Smooth muscle cell (in vitro differentiated cells): ENCODE data around the gene CMBL. TPM values are rescaled to one million over a fixed set of nuclear protein-coding genes. Genes with fewer than 3 reads are reported as not detected.
"Not testable (repeated sequence)": the region's sequence is repeated elsewhere in the genome, so short reads cannot be mapped to it uniquely, and the experiment has no call there.

ENCODE experiments used
- DNase-seq: peaks from one replicate; lab custom pipeline; 2025; ENCODE audit not compliant: unreplicated experiment; lab: John Stamatoyannopoulos, UW
- H2AFZ ChIP-seq: fragments of 200-600 bp; sonication (generic); 2 replicates; pipeline ENCODE4 v1.6.0; 2016; ENCODE audit warnings: antibody characterized with exemption, low read depth, mild to moderate bottlenecking
- H3F3A ChIP-seq: fragments of 200-600 bp; sonication (generic); 2 replicates; pipeline ENCODE4 v1.6.0; 2017; ENCODE audit warnings: antibody characterized with exemption, low read depth
- H3K27ac ChIP-seq: fragments of 200-600 bp; sonication (generic); 2 replicates; pipeline ENCODE4 v1.5.1; 2016; ENCODE audit warnings: low read depth, mild to moderate bottlenecking
- H3K27me3 ChIP-seq: fragments of 200-600 bp; sonication (generic); 2 replicates; pipeline ENCODE4 v1.6.1; 2016; ENCODE audit warnings: low read depth, mild to moderate bottlenecking
- H3K36me3 ChIP-seq: fragments of 200-600 bp; sonication (generic); 2 replicates; pipeline ENCODE4 v1.5.1; 2016; ENCODE audit warnings: low read depth
- H3K4me1 ChIP-seq: fragments of 200-600 bp; sonication (generic); 2 replicates; pipeline ENCODE4 v1.5.1; 2016; ENCODE audit warnings: low read depth
- H3K4me2 ChIP-seq: fragments of 200-600 bp; sonication (generic); 2 replicates; pipeline ENCODE4 v1.6.0; 2016; ENCODE audit warnings: mild to moderate bottlenecking
- H3K4me3 ChIP-seq: fragments of 200-600 bp; sonication (generic); 2 replicates; pipeline ENCODE4 v1.5.1; 2016; ENCODE audit warnings: mild to moderate bottlenecking
- H3K79me2 ChIP-seq: fragments of 200-600 bp; sonication (generic); 2 replicates; pipeline ENCODE4 v1.6.0; 2016; ENCODE audit warnings: low read depth, mild to moderate bottlenecking
- H3K9ac ChIP-seq: fragments of 200-600 bp; sonication (generic); 2 replicates; pipeline ENCODE4 v1.6.0; 2016; ENCODE audit warnings: low read depth
- H3K9me3 ChIP-seq: fragments of 200-600 bp; sonication (generic); replicated peaks from 2 replicates; pipeline ENCODE4 v1.5.1; 2016; ENCODE audit warnings: low read depth
- H4K20me1 ChIP-seq: fragments of 200-600 bp; sonication (generic); 2 replicates; pipeline ENCODE4 v1.6.0; 2016; ENCODE audit warnings: low read depth
- WGBS: methylation state at CpG from one replicate; pipeline ENCODE4 v1.1.7; 2016; ENCODE audit warnings: low lambda C conversion rate; 5-methylcytosine and 5-hydroxymethylcytosine counted together
- polyA plus RNA-seq: library from polyadenylated mRNA; unstranded; fragments of >200 nt; fragmentation: Nextera tagmentation; extraction: Ambion mirVana; gene quantifications from 2 replicates; pipeline ENCODE4 v1.2.1, GENCODE V29; 2016
- total RNA-seq: library from RNA; depleted of rRNA; stranded (reverse); fragments of >200 nt; gene quantifications from 2 replicates; pipeline ENCODE4 v1.2.3, GENCODE V29; 2014
- TF ChIP-seq, protein P1 (sequence below): fragments of 200-600 bp; sonication (generic); IDR thresholded peaks from 2 replicates; pipeline ENCODE4 v1.5.1; 2017; ENCODE audit warnings: borderline replicate concordance, mild to moderate bottlenecking, antibody characterized with exemption; ENCODE audit not compliant: insufficient read depth, poor library complexity, severe bottlenecking

Gene CMBL
- total and polyA plus RNA-seq, 2 experiments from 2014 or later = 6.3 to 12.0 TPM

DNA sequence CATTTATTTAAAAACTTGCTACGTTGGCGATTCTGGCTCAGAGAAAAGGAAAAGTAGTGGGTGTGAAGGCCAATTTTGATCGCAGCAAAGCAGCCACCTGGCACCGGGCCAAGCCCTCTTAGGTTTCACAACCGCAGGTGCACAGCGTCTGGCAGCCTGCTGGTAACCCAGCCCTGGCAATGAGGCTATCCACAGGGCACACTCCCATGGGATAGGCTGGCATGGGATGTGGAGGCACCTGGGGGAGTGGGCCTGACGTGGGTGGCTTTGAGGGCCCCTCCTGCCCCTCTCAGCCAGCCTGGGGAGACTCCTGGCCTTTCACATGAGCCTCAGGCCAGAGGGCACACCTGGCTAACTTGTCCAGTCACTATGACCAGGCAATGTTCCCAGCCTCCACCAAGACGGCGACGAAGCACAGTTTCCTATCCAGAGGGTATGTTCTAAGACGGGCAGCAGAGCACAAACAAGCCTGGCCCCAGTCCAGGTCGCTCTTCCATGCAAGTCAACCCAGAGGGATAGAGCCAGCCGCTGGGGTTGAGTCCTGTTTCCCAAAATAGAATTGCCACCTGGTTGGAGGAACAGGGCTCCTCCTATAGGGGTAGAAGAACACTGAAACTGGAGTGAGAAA lies 19.0 kb downstream of the CMBL start:
- DNase-seq = no peak
- no peaks in the 10 kb centered on the region for H3K4me1 ChIP-seq
- H3K27me3 ChIP-seq = no peaks in the 10 kb centered on the region
- no peak overlapping the region for H3K27ac ChIP-seq
- TF ChIP-seq, protein P1, sequence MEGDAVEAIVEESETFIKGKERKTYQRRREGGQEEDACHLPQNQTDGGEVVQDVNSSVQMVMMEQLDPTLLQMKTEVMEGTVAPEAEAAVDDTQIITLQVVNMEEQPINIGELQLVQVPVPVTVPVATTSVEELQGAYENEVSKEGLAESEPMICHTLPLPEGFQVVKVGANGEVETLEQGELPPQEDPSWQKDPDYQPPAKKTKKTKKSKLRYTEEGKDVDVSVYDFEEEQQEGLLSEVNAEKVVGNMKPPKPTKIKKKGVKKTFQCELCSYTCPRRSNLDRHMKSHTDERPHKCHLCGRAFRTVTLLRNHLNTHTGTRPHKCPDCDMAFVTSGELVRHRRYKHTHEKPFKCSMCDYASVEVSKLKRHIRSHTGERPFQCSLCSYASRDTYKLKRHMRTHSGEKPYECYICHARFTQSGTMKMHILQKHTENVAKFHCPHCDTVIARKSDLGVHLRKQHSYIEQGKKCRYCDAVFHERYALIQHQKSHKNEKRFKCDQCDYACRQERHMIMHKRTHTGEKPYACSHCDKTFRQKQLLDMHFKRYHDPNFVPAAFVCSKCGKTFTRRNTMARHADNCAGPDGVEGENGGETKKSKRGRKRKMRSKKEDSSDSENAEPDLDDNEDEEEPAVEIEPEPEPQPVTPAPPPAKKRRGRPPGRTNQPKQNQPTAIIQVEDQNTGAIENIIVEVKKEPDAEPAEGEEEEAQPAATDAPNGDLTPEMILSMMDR = no peak
- no peaks in the 10 kb centered on the region for H3F3A ChIP-seq
- no peak overlapping the region for H2AFZ ChIP-seq
- no peak overlapping the region for H3K4me2 ChIP-seq
- H3K4me3 ChIP-seq = no peak overlapping the region
- no peaks in the 10 kb centered on the region for H3K79me2 ChIP-seq
- H4K20me1 ChIP-seq = no peaks in the 10 kb centered on the region
- no peak overlapping the region for H3K9ac ChIP-seq
- WGBS = 93% methylated on average over 13 of the region's 13 CpGs
- no peaks in the 10 kb centered on the region for H3K9me3 ChIP-seq
- H3K36me3 ChIP-seq = no peaks in the 10 kb centered on the region

DNA sequence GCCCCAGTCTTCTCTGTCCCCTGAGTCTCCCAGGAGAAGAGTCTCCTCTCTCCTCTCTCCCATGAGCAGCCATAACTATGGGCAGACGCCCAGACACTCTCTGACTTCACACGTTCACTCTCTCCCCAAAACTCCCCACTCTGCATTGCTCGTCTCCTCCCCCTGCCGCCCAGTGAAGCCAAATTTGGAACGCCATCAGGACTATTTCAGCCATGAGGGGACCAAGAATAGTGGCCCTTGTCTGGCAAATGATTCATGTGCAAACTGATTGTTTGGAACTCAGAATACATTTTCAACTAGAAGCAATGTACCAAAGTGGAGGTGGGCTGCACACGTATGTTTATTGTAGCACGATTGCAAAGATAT lies 20.9 kb downstream of the CMBL start:
- Histone ChIP-seq H3K4me2 (no peak overlapping the region), H3K79me2 (no peaks in the 10 kb centered on the region), H3K9me3 (no peaks in the 10 kb centered on the region), H2AFZ (no peak overlapping the region), H3K4me3 (no peak overlapping the region), H3K27ac (no peak overlapping the region), H3K27me3 (no peaks in the 10 kb centered on the region), H3K4me1 (no peaks in the 10 kb centered on the region), H4K20me1 (no peaks in the 10 kb centered on the region), H3K9ac (no peak overlapping the region), H3K36me3 (no peaks in the 10 kb centered on the region), H3F3A (no peaks in the 10 kb centered on the region)
- 95% methylated on average over 7 of the region's 7 CpGs for WGBS
- DNase-seq = no peak
- TF ChIP-seq, protein P1 = no peak

DNA sequence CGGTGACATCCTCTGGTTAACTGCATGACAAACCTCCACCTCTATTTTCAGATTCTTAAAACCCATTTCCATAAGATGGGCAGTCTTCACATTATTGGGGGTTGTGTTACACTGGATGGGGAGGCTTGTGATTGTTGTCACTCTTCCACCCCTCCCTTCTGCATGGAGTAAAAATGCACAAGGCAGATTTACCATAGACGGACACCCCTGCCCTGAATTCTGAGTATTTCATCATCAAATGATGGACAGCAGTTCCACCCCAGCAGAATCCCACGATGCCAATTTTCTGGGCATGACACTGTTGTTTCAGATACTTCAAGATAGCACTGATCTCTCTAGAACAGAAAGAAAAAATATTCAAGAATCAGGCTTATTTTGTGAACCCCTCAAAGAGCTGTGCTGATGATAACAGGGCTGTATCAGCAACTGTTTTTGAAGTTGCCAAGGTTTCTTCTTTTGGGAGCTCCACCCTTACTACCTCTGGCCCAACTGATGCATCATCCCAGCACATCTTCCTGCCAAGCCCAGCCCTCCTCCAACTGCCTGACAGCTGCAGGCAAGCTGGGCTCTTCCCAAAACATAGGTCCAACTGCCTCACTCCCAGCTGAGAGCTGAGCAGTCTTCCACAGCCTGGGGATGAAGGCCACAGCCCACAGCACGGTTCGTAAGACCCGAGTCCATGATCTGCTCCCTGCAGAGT lies 21.4 kb downstream of the CMBL start:
- no peaks in the 10 kb centered on the region for H3K9me3 ChIP-seq
- H2AFZ ChIP-seq = no peak overlapping the region
- no peaks in the 10 kb centered on the region for H3K36me3 ChIP-seq
- no peaks in the 10 kb centered on the region for H3K4me1 ChIP-seq
- TF ChIP-seq, protein P1 = no peak
- H3K4me3 ChIP-seq = no peak overlapping the region
- DNase-seq = no peak
- no peaks in the 10 kb centered on the region for H3K79me2 ChIP-seq
- no peak overlapping the region for H3K27ac ChIP-seq
- no peak overlapping the region for H3K4me2 ChIP-seq
- no peaks in the 10 kb centered on the region for H3K27me3 ChIP-seq
- 94% methylated on average over 6 of the region's 6 CpGs for WGBS
- no peaks in the 10 kb centered on the region for H4K20me1 ChIP-seq
- no peaks in the 10 kb centered on the region for H3F3A ChIP-seq
- H3K9ac ChIP-seq = no peak overlapping the region

DNA sequence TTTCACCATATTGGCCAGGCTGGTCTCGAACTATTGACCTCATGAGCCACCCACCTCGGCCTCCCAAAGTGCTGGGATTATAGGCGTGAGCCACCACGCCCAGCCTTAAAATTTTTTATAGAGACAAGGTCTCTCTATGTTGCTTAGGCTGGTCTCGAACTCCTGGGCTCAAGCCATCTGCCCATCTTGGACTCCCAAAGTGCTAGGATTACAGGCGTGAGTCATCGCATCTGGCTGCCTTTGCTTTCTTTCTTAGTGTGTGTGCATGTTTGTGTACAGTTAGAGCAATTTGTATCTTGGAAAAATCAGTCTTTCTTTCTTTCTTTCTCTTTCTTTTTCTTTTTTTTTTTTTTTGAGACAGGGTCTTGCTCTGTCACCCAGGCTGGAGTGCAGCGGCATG lies 22.3 kb downstream of the CMBL start:
- H3F3A ChIP-seq, H3K36me3 ChIP-seq, H3K9ac ChIP-seq, H3K27me3 ChIP-seq, DNase-seq, H3K79me2 ChIP-seq, H3K27ac ChIP-seq, H3K4me3 ChIP-seq, H4K20me1 ChIP-seq, H3K4me1 ChIP-seq, H3K4me2 ChIP-seq, H2AFZ ChIP-seq, H3K9me3 ChIP-seq: not testable (repeated sequence)
- 86% methylated on average over 8 of the region's 8 CpGs for WGBS
